Dermis blood vessel endothelial cell (primary cell): Measurements from ENCODE around the gene DBET. TPM values are rescaled to one million over a fixed set of nuclear protein-coding genes. Genes with fewer than 3 reads are reported as not detected.

Source experiments
- total RNA-seq: library from RNA; depleted of rRNA; stranded (reverse); fragments of >200 nt; gene quantifications from 2 replicates; pipeline ENCODE4 v1.2.3, GENCODE V29; 2014

The DBET gene
- total RNA-seq, 1 donor from 2014 or later = not detected

Other genes starting within 250 kb of the DBET start
- gene FRG1, start 123.6 kb upstream of the DBET start, total RNA-seq = 47.0 and 47.9 TPM in 2 replicates
- not detected in 2 replicates for gene FRG2, start 37.2 kb upstream of the DBET start, total RNA-seq
- gene DUX4, start 109.3 kb downstream of the DBET start, total RNA-seq = not detected in 2 replicates